H1 (cell line): ENCODE measurements around the gene LMX1A.

Source experiments
- ATF2 ChIP-seq: IDR thresholded peaks from 2 replicates; pipeline ENCODE4 v1.6.1; 2012; ENCODE audit warnings: low read length, inconsistent platforms
- CEBPB ChIP-seq: IDR thresholded peaks from 2 replicates; pipeline ENCODE4 v1.6.1; 2012; ENCODE audit warnings: low read depth, low read length
- CTCF ChIP-seq, 3 experiments: IDR thresholded peaks; 1 replicate in 2 of 3; 2 replicates in 1 of 3; pipeline versions ENCODE4 v1.5.1 to v1.6.1; 2011; ENCODE audit warnings: low read length in 3 of 3, mild to moderate bottlenecking in 3 of 3, inconsistent platforms in 2 of 3, low read depth in 1 of 3, moderate library complexity in 1 of 3; ENCODE audit not compliant: insufficient read depth in 1 of 3; ENCODE audit errors: control extremely low read depth in 1 of 3
- EGR1 ChIP-seq: IDR thresholded peaks from 2 replicates; pipeline ENCODE4 v1.6.1; 2011; ENCODE audit warnings: low read depth, low read length, borderline replicate concordance
- EZH2 ChIP-seq: fragments of 200-600 bp; sonication (generic); IDR thresholded peaks from 2 replicates; pipeline ENCODE4 v1.7.1; 2012; ENCODE audit warnings: low read depth, mild to moderate bottlenecking, moderate library complexity, low read length, inconsistent platforms; ENCODE audit not compliant: severe bottlenecking
- POLR2A ChIP-seq, 2 experiments: IDR thresholded peaks; 1 replicate in 1 of 2; 2 replicates in 1 of 2; pipeline ENCODE4 v1.6.1; 2011; ENCODE audit warnings: low read depth in 2 of 2, low read length in 2 of 2, mild to moderate bottlenecking in 2 of 2; ENCODE audit errors: control extremely low read depth in 1 of 2
- RAD21 ChIP-seq, 2 experiments: IDR thresholded peaks in 1 of 2; conservative IDR thresholded peaks in 1 of 2; 2 replicates each; pipeline ENCODE4 v1.6.1; 2011; ENCODE audit warnings: low read depth in 2 of 2, low read length in 2 of 2, improper control_type of control experiment in 1 of 2, inconsistent platforms in 1 of 2, mild to moderate bottlenecking in 1 of 2, moderate library complexity in 1 of 2
- SIX5 ChIP-seq: IDR thresholded peaks from 2 replicates; pipeline ENCODE4 v1.6.1; 2011; ENCODE audit warnings: mild to moderate bottlenecking, low read depth, low read length
- USF2 ChIP-seq: IDR thresholded peaks from 2 replicates; pipeline ENCODE4 v1.6.1; 2011; ENCODE audit warnings: low read length, improper control_type of control experiment
- YY1 ChIP-seq: IDR thresholded peaks from 2 replicates; pipeline ENCODE4 v1.6.1; 2011; ENCODE audit warnings: low read depth, mild to moderate bottlenecking, low read length

DNA sequence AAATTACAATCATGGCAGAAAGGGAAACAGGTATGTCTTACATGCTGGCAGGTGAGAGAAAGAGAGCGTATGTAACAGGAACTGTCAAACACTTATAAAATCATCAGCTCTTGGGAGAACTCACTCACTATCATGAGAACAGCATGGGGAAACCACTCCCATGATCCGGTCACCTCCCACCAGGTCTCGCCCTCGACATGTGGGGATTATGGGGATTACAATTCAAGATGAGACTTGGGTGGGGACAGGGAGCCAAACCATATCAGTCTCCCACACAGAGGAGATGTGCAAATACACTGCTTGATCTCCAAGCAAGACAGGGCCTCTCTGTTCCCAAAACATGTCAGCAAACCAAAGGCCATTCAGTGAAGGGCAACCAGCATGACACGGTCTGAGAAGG is 27.4 kb downstream of the LMX1A start:
- TF ChIP-seq EZH2 (no peak), EGR1 (no peak), YY1 (no peak), CEBPB (no peak), ATF2 (no peak), USF2 (no peak), SIX5 (no peak), RAD21 (IDR thresholded peaks at IDR 0.05 in 1 of 2, conservative IDR thresholded peaks at IDR 0.05 in 1 of 2; ENCODE audit: low read depth in 2 of 2, low read length in 2 of 2) (no peak), POLR2A (IDR thresholded peaks at IDR 0.05; ENCODE audit: control extremely low read depth in 1 of 2, low read depth in 2 of 2, low read length in 2 of 2) (no peak), CTCF (IDR thresholded peaks at IDR 0.05; ENCODE audit: control extremely low read depth in 1 of 3, insufficient read depth in 1 of 3, low read depth in 1 of 3, low read length in 3 of 3) (no peak)
